H1 (cell line): ENCODE data around the gene RAD50.
"Not testable (repeated sequence)": the region's sequence is repeated elsewhere in the genome, so short reads cannot be mapped to it uniquely, and the experiment has no call there.

Experiments
- BACH1 ChIP-seq: IDR thresholded peaks from 2 replicates; pipeline ENCODE4 v1.6.1; 2012; ENCODE audit warnings: low read length, improper control_type of control experiment
- CEBPB ChIP-seq: IDR thresholded peaks from 2 replicates; pipeline ENCODE4 v1.6.1; 2012; ENCODE audit warnings: low read depth, low read length
- CHD2 ChIP-seq: IDR thresholded peaks from 2 replicates; pipeline ENCODE4 v1.6.1; 2012; ENCODE audit warnings: low read length, improper control_type of control experiment
- CTCF ChIP-seq, 3 experiments: IDR thresholded peaks; 1 replicate in 2 of 3; 2 replicates in 1 of 3; pipeline versions ENCODE4 v1.5.1 to v1.6.1; 2011; ENCODE audit warnings: low read length in 3 of 3, mild to moderate bottlenecking in 3 of 3, inconsistent platforms in 2 of 3, low read depth in 1 of 3, moderate library complexity in 1 of 3; ENCODE audit not compliant: insufficient read depth in 1 of 3; ENCODE audit errors: control extremely low read depth in 1 of 3
- EP300 ChIP-seq, 2 experiments: IDR thresholded peaks; 1 replicate in 1 of 2; 2 replicates in 1 of 2; pipeline ENCODE4 v1.6.1; 2011 to 2012; ENCODE audit warnings: low read depth in 2 of 2, low read length in 2 of 2, mild to moderate bottlenecking in 2 of 2, borderline replicate concordance in 1 of 2, inconsistent platforms in 1 of 2, moderate library complexity in 1 of 2
- EZH2 ChIP-seq: fragments of 200-600 bp; sonication (generic); IDR thresholded peaks from 2 replicates; pipeline ENCODE4 v1.7.1; 2012; ENCODE audit warnings: low read depth, mild to moderate bottlenecking, moderate library complexity, low read length, inconsistent platforms; ENCODE audit not compliant: severe bottlenecking
- FOSL1 ChIP-seq: IDR thresholded peaks from 2 replicates; pipeline ENCODE4 v1.6.1; 2011; ENCODE audit warnings: mild to moderate bottlenecking, low read depth, low read length, moderate library complexity; ENCODE audit not compliant: insufficient read depth
- JUN ChIP-seq: IDR thresholded peaks from 2 replicates; pipeline ENCODE4 v1.6.1; 2011; ENCODE audit warnings: low read depth, mild to moderate bottlenecking, improper control_type of control experiment, low read length
- POLR2A ChIP-seq, 2 experiments: IDR thresholded peaks; 1 replicate in 1 of 2; 2 replicates in 1 of 2; pipeline ENCODE4 v1.6.1; 2011; ENCODE audit warnings: low read depth in 2 of 2, low read length in 2 of 2, mild to moderate bottlenecking in 2 of 2; ENCODE audit errors: control extremely low read depth in 1 of 2
- YY1 ChIP-seq: IDR thresholded peaks from 2 replicates; pipeline ENCODE4 v1.6.1; 2011; ENCODE audit warnings: low read depth, mild to moderate bottlenecking, low read length

GRCh38 chr5:132584560-132584959 lies 27.8 kb downstream of the RAD50 start:
- not testable (repeated sequence) for TF ChIP-seq EZH2; CTCF (IDR thresholded peaks at IDR 0.05; ENCODE audit: control extremely low read depth in 1 of 3, insufficient read depth in 1 of 3, low read depth in 1 of 3, low read length in 3 of 3); CHD2; YY1; CEBPB; BACH1; FOSL1; EP300 (IDR thresholded peaks at IDR 0.05; ENCODE audit: borderline replicate concordance in 1 of 2, low read depth in 2 of 2, low read length in 2 of 2); JUN; POLR2A (IDR thresholded peaks at IDR 0.05; ENCODE audit: control extremely low read depth in 1 of 2, low read depth in 2 of 2, low read length in 2 of 2)
